CD4-positive, alpha-beta T cell treated with Interleukin-17A for 4 hours (primary cell): Measurements from ENCODE around the gene LPCAT1.
A peak's percentile ranks its signal among the peaks of the same experiment; 100 is the strongest.
"Not testable (repeated sequence)": the region's sequence is repeated elsewhere in the genome, so short reads cannot be mapped to it uniquely, and the experiment has no call there.

Experiments used
- DNase-seq: peaks from one replicate; pipeline ENCODE4 v3.0.0-alpha.2; 2020; ENCODE audit warnings: mixed read lengths

The LPCAT1 gene

GRCh38 chr5:1523793-1524480, at the start of gene LPCAT1:
LPCAT1 (minus strand) TSS chr5:1523960; CDS start chr5:1523844, 116 bp downstream.
- peak; percentile 83 for DNase-seq

- DNase-seq: not testable (repeated sequence)
Measured at GRCh38 chr5:1571875-1572274, 48.1 kb upstream of the LPCAT1 start.

- no peak for DNase-seq
Measured at GRCh38 chr5:1570975-1571374, 47.2 kb upstream of the LPCAT1 start.

- DNase-seq: no peak
Measured at GRCh38 chr5:1568201-1568979, 44.6 kb upstream of the LPCAT1 start.

GRCh38 chr5:1567527-1568200, 43.9 kb upstream of the LPCAT1 start:
- not testable (repeated sequence) for DNase-seq

- no peak for DNase-seq
Measured at GRCh38 chr5:1565737-1566734, 42.3 kb upstream of the LPCAT1 start.

GRCh38 chr5:1564824-1565736, 41.3 kb upstream of the LPCAT1 start:
- DNase-seq: no peak

GRCh38 chr5:1564182-1564748, 40.5 kb upstream of the LPCAT1 start:
- no peak for DNase-seq

- DNase-seq: no peak
Measured at GRCh38 chr5:1563617-1564181, 39.9 kb upstream of the LPCAT1 start.

GRCh38 chr5:1563051-1563461, 39.3 kb upstream of the LPCAT1 start:
- no peak for DNase-seq

- DNase-seq: no peak
Measured at GRCh38 chr5:1562599-1562998, 38.8 kb upstream of the LPCAT1 start.

GRCh38 chr5:1561402-1561929, 37.7 kb upstream of the LPCAT1 start:
- no peak for DNase-seq

- not testable (repeated sequence) for DNase-seq
Measured at GRCh38 chr5:1560499-1560898, 36.7 kb upstream of the LPCAT1 start.

- DNase-seq: no peak
Measured at GRCh38 chr5:1558944-1559343, 35.2 kb upstream of the LPCAT1 start.

- no peak for DNase-seq
Measured at GRCh38 chr5:1557114-1557873, 33.5 kb upstream of the LPCAT1 start.

- no peak for DNase-seq
Measured at GRCh38 chr5:1555808-1556731, 32.3 kb upstream of the LPCAT1 start.

- DNase-seq: no peak
Measured at GRCh38 chr5:1555011-1555807, 31.4 kb upstream of the LPCAT1 start.
